Kidney capillary endothelial cell (primary cell): ENCODE measurements around the gene IL2.

Experiments used
- DNase-seq: peaks from one replicate; pipeline ENCODE4 v3.0.0-alpha.2; 2018; ENCODE audit warnings: low spot score

IL2 gene

DNA sequence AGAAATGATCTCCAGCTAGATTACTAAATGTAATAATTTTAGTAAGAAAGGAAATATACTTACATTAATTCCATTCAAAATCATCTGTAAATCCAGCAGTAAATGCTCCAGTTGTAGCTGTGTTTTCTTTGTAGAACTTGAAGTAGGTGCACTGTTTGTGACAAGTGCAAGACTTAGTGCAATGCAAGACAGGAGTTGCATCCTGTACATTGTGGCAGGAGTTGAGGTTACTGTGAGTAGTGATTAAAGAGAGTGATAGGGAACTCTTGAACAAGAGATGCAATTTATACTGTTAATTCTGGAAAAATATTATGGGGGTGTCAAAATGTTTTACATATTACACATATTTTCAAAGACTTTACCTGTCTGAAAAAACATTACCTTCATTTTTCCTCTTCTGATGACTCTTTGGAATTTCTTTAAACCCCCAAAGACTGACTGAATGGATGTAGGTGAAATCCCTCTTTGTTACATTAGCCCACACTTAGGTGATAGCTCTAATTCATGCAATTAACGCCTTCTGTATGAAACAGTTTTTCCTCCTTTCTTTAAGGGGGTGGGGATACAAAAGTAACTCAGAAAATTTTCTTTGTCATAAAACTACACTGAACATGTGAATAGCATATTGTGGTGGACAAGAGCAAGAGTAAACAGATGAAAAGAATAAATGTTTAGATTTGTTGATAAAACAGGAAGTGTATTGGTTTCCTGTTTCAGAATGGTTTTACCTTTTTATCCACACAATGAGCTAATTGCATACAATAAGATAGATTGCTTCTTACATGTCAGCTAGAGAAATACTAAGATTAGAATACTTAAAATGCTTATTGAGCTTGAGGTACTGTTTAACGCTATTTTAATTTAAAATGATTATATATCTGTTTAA lies at the start of gene IL2:
TSS of gene IL2 (minus strand) at position 495 of the 886 bp plus-strand sequence. CDS start at position 210, 285 bp downstream.
- DNase-seq: no peak

DNA sequence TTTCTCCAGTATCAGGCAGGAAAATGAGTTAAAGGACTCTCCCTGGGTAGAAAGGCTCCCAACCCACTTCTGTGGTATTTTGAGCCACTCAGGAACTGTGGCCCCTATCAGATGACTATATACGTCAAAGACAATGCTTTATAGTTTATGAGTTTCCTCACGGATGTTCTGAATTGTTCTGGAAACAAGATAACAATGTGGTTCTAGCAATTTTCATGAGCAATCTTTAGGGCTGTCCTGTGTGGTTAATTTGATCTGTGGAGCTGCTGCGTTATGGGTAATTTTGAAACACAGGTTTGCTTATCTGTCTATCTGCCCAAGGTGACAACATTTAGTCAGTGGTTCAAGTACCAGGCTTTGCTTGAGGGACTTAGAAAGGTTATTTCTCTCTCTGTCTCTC lies 46.7 kb upstream of the IL2 start:
- DNase-seq: peak; percentile 20

DNA sequence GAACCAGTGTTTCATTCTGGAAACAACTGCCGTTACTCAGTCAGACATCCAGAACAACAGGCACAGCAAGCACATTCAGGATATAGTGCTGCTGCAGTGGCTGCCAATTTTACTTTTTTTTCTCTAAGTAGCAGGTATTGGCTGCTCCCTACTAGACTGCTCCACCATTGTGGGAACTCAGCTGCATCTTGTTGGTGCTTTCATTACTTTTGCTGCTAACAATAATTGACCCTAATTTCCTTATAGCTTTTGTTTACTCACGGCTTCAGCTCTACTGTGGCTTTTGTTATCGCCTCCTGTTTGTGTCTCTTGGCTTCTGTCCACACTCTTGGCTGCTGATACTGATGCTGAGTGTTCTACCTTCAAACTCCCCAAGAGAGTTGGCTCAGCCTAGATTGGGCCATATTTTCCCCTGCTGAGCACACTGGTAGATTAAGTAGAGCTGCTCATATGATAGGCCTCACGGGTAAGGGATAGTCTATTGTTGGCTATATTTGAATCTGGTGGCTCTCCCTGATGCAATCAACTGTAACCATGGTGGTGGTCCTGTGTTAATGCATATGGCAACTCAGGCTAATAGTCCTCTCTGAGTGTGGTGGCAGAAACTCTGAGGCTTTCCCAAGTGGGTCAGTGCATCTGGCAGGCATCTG lies 44.5 kb upstream of the IL2 start:
- no peak for DNase-seq

DNA sequence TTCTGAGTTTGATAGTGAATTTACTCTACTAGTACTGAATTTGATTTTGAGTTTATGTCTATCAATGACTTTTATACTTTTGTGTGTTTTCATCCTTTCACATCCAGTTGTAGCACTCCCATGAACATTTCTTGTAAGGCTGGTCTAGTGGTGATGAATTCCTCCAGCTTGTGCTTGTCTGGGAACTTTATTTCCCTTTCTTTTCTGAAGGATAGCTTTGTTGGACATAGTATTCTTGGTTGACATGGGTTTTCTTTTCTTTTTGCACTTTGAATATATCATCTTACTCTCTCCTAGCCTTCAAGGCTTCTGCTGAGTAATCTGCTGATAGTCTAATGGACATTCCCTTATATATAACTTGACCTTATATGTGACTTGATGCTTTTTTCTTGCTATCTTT lies 32.5 kb upstream of the IL2 start:
- DNase-seq: no peak

DNA sequence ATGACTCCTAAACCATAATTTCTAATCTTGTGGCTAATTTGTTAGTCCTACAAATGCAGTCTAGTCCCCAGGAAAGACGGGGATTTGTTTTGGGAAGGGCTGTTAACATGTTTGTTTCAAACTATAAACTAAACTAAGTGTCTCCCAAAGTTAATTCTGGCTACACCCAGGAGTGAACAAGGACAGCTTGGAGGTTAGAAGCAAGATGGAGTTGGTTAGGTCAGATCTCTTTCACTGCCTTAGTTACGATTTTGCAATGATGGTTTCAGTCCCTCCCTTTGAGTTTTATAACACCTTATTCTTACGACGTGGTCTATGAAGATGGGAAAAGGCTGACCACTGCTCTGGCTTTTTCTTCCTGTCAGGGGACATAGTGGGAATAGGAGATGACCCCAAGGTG lies 27.0 kb upstream of the IL2 start:
- no peak for DNase-seq

DNA sequence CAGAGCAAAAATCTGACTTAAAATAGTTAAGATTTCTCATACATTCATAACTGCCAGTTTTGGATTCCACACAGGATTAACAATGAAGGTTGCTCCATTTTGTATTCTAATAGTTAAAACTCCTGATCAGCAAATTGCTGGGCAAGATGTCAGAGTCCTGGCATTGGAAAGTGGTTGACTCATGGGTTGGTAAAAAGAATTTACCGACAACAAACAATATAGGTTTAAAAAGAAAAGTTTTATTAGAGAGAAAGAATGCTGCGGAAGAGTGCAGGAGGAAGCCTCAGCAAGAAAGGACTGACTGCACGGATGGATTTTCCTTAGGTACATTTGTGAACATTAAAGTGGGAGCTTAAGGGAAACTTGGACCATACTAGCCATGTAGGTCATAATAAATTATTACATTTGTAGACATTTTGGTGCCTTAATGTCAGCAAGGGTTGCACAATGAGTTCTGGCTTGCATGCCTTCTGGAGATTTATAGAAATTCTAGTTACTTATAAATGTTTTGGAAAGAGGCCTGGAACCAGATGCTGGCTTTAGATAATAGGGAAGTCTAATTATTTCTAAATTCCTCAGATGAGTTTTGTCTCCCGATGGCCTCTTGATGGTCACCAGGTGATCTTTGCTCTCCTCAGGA lies 25.4 kb upstream of the IL2 start:
- DNase-seq: no peak

DNA sequence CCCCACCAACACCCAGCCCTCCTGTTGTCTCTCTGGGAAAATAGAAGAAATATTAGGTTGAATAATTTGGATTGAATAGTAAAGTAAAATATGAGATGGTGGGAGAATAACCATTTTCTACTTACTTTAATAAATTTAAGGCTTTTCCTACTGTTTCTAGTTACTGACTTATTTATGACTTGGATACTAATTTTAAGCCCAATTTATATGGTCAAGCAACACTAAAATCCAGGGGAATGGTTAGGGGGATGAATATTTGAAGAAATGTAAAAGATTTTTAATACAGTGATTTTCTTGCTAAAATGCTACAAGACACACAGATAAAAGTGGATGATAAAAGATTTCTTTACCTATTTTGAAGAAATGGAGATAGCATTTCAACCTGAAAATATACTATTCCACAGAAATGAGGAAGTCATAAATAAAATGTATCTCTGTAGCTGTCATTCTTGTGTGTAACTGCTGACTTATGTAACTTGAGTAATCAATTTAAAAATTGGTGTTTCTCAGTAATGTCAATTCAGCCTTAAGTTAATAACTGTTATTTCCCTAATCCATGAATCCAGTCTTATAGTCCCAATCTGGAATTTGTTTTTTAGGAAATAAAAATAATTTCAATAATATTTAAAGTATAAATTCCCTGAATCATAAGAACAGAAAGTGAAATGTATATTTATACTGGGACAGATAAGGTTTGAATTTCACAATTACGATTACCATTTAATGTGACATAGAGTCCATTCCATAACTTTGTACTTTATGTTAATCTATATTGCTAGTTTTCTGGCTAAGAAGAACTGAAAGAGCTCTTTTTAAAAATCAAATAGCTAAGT lies 24.3 kb upstream of the IL2 start:
- no peak for DNase-seq

DNA sequence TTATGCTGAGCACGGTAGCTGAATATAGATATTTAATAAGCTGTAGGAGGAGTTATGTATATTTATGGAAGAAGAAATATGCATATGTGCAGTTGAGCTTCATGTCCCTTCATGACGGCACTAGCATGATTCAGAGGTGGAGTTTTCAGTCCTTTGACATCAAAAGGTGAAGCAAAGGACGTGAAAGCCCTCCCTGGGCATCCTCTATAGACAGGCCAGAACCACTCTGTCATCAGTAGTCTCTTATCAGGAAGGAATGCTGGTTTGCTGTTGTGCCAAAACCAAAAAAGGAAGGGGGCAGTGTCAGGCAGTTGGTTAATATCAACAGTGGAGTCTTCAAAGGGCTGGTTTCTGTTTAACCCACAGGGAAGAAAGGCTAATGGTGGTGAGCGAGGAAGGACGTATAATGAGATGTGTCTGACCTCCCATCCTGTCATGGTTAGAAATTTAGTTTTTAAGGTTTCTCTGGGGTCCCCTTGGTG lies 23.5 kb upstream of the IL2 start:
- DNase-seq: no peak

DNA sequence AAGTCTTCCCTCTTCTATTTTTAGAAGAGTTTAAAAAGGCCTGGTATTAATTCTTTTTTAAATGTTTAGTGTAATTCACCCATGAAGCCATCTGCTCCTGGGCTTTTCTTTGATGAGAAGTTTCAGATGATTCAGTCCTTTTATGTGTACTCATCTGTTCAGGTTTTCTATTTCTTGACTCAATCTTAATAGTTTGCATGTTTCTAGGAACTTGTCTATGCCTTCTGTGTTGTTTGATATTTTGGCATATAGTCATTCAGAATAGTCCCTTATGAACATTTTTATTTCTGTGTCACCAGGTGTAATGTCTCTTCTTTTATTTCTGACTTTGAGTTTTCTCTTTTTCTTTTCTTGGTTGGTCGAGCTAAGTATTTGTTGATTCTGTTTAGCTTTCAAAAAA lies 20.2 kb upstream of the IL2 start:
- DNase-seq: no peak

DNA sequence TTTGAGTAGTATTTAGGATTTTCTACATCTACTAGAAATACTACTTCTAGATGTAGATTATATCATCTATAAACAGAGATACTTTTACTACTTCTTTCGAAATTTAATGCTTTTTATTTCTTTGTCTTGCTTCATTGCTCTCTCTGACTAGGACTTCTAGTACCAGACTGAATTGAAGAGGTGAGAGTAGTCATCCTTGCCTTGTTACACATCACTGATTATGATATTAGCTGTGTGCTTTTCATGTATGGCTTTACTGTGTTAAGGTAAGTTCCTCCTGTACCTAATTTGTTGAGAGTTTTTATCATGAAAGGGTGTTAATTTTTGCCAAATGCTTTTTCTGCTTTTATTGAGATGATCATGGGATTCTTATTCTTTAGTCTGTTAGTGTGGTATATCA lies 19.6 kb upstream of the IL2 start:
- DNase-seq: no peak

DNA sequence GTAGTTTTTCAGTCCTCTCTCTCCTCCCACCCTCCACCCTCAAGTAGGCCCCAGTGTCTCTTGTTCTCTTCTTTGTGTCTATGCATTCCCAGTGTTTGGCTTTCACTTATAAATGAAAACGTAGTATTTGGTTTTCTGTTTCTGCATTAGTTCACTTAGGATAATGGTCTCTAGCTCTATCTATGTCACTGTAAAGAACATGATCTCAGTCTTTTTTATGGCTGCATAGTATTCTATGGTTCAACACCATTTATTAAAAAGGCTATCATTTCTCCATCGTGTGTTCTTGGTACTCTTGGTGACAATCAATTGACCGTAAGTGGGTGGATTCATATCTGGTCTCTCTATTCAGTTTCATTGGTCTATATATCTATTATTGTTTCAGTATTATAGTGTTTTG lies 18.7 kb upstream of the IL2 start:
- DNase-seq: no peak

DNA sequence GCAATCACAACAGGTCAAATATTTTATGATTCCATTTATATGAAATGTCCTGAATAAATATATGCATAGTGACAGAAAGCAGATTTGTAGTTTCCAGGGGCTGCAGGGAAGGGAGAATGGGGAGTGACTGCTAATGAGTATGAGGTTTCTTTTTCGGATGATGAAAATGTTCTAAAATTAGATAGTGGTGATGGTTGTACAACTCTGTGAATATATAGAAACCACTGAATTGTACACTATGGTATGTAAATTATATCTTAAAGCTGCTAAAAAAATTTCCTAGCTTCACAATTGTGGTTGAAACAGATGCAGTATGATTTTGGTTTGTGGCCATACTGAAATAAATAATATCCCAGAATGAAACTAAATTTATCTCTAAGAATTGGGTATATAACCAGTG lies 12.9 kb upstream of the IL2 start:
- DNase-seq: no peak

DNA sequence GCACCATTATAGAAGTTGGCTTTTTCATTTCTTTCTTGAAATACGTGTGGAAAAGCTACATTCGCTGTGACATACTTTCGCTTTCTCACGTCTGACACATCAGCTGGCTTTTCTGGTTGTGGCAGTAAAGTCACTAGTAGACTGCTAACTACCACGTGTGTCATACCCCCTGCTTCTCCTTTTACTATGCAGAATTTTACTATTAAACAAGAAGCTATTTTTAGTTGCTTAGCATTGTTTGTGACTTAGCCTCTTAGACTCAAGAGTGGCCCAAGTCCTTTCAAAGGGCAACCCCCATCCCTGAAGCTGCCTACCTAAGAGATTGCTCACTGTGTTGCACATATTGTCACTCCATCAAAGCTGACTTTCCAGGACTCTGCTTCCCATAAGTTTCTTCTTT lies 2.1 kb upstream of the IL2 start:
- DNase-seq: peak; percentile 10

DNA sequence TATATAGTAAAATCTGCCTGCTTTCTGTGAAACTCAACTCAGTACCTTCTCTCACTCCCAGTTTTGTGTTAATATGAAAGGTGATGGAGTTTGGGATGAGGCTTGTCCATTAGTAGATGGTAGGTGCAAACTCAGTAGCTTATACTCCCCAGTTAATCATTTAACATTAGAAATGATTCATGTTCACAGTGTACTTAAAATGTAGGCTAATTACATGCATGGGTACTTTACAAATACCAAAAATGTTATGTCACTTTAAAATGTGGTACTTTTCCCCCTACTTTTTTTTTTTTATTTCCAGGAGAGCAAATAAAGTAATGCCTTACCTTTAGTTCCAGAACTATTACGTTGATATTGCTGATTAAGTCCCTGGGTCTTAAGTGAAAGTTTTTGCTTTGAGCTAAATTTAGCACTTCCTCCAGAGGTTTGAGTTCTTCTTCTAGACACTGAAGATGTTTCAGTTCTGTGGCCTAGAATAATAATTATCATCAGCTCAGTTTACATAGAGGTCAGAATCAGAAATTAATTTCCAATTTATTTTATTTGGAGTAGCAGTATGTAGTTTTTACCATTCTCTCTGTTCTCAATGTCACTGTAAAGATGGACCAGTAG lies 3.0 kb downstream of the IL2 start:
- DNase-seq: no peak

DNA sequence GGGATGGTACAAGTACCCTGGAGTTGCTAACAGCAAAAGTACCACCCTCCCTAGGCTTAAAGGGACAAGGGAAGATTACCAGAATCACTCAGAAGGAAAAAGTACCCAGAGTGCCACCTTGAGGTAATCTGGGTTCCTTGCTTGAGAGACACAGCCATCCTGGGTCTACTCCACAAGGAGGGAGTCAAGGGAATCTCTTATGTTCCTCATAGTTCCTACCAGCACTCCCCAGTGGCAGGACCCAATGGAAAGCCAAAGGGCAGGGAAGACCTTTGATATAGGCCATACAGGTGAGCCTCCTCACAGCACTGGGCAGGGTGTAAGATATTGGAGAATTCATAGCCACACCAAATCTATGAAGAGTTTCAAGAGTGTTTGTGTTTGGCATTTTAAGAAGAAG lies 5.7 kb downstream of the IL2 start:
- DNase-seq: no peak

DNA sequence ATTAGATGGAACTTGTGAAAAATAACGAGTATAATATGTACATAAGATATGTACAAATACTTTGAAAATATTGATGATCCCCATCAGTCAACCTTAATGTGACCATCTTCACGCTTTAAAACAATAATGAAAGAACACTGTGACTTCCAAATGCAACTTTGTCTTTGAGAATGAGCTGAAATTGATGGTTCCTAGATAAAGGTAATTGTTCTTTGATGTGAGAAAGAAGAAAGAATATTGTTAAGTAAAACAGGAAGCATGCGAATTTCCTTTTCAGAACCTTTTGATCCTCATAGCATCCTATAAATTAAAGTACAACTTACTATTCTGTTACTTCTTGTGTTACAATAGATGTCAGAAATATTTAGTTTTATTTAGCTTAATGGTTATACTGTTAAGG lies 22.2 kb downstream of the IL2 start:
- DNase-seq: no peak

DNA sequence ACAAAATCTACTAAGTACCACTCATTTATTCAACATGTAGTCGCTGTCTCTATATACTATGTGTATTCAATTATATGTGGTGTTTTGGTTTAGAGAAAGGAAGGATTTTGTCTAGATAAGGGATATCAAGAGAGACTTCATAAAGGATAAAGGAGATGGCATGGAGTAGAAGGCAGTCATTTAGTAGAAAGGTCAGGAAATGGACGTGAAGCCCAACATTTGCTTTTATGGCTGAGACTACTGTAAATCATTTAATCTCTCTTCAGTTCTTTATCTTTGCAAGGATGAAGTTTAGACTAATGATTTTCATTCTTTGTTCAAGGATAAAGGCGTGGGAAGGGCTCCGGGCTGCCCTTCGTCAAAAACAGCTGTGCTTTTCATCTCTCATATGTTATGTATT lies 25.2 kb downstream of the IL2 start:
- DNase-seq: no peak

DNA sequence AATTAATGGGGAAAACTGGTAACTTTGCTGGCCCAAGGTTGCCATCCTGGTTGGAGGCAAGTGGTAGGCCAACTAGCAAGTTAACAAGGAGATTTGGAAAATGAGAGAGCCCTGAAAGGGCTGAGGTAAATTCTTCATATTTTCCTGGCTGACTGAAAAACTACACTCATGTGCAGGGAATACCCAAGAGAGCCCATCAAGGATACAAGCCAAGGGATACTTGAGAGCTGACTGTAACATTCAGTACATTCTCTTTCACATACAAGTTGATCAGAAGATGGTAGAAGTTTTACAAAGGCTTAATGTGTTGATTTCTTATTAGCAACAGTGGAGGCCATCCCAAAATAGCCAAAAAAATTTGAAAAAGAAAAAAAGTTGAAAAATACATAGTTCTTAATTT lies 33.3 kb downstream of the IL2 start:
- DNase-seq: no peak

DNA sequence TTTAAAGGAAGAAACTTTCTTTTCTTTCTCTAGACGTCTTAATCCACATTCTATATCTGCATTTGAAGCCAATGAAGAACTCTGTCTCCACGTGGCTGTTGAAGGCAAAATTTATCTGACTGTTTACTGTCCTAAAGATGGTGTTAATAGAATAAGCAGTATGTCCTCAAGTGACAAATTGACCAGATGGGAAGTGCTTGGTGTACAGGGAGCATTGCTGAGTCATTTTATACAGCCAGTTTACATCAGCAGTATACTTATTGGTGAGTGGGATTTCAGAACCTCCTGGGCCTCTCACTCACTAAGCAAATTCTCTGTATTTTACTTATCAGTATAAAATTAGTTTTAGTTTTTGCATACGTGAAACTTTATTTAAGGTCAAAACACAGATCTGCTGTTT lies 44.0 kb downstream of the IL2 start:
- no peak for DNase-seq

DNA sequence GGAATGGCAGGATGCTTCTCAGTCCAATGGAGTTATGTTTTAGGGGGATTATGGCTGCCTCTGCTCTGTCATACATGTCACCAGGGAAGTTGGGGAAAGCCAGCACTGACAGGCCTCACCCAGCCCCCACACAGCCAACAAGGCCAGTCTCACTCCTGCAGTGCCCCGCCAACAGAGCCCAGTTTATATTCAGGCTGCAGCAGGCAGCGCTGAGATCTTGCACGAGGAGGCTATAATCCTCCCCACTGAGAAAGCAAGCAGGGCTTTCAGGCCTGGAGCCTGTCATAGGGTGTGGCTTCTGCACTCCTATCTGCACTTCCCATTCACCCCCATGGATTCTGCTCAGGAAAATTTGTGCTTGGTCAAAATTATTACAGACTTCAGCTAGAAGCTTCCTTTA lies 52.7 kb downstream of the IL2 start:
- DNase-seq: no peak
